ENCODE data around the gene URAD. TPM values are rescaled to one million over a fixed set of nuclear protein-coding genes. Genes with fewer than 3 reads are reported as not detected.
"Not testable (repeated sequence)": the region's sequence is repeated elsewhere in the genome, so short reads cannot be mapped to it uniquely, and the experiment has no call there.

The URAD gene
- total RNA-seq, result not detected in 2 replicates
- not detected for polyA plus RNA-seq (2012)

- no peak for DNase-seq (ENCODE audit: low read depth)
These were observed at the start of gene URAD for GRCh38 chr13:27988520-27988919. Gene URAD (minus strand): TSS chr13:27988693. CDS start chr13:27988637, 56 bp downstream.

GRCh38 chr13:28037399-28037798 is 48.9 kb upstream of the URAD start:
- DNase-seq (ENCODE audit: low read depth), result no peak

- no peak for DNase-seq (ENCODE audit: low read depth)
These were observed 46.8 kb upstream of the URAD start for GRCh38 chr13:28035146-28035782.

GRCh38 chr13:28033894-28034655 is 45.6 kb upstream of the URAD start:
- DNase-seq (ENCODE audit: low read depth), result no peak

- not testable (repeated sequence) for DNase-seq (ENCODE audit: low read depth)
These were observed 43.9 kb upstream of the URAD start for GRCh38 chr13:28032438-28032837.

- no peak for DNase-seq (ENCODE audit: low read depth)
These were observed 43.4 kb upstream of the URAD start for GRCh38 chr13:28031896-28032288.

- no peak for DNase-seq (ENCODE audit: low read depth)
These were observed 42.9 kb upstream of the URAD start for GRCh38 chr13:28031220-28031895.

- DNase-seq (ENCODE audit: low read depth), result no peak
These were observed 39.3 kb upstream of the URAD start for GRCh38 chr13:28027607-28028364.

GRCh38 chr13:28027071-28027470 is 38.6 kb upstream of the URAD start:
- no peak for DNase-seq (ENCODE audit: low read depth)

- DNase-seq (ENCODE audit: low read depth), result no peak
These were observed 38.0 kb upstream of the URAD start for GRCh38 chr13:28026508-28026907.

GRCh38 chr13:28022848-28023518 is 34.5 kb upstream of the URAD start:
- peak; percentile 13 for DNase-seq (ENCODE audit: low read depth)

GRCh38 chr13:28014301-28014700 is 25.8 kb upstream of the URAD start:
- no peak for DNase-seq (ENCODE audit: low read depth)

- DNase-seq (ENCODE audit: low read depth), result no peak
These were observed 25.0 kb upstream of the URAD start for GRCh38 chr13:28013482-28013881.

- DNase-seq (ENCODE audit: low read depth), result no peak
These were observed 24.4 kb upstream of the URAD start for GRCh38 chr13:28012896-28013295.

- DNase-seq (ENCODE audit: low read depth), result no peak
These were observed 23.9 kb upstream of the URAD start for GRCh38 chr13:28012383-28012782.

GRCh38 chr13:28010046-28010445 is 21.6 kb upstream of the URAD start:
- DNase-seq (ENCODE audit: low read depth), result no peak

- DNase-seq (ENCODE audit: low read depth), result not testable (repeated sequence)
These were observed 16.5 kb upstream of the URAD start for GRCh38 chr13:28005016-28005415.

- no peak for DNase-seq (ENCODE audit: low read depth)
These were observed 14.6 kb upstream of the URAD start for GRCh38 chr13:28002886-28003698.

GRCh38 chr13:28001837-28002473 is 13.5 kb upstream of the URAD start:
- DNase-seq (ENCODE audit: low read depth), result no peak

GRCh38 chr13:28001049-28001448 is 12.6 kb upstream of the URAD start:
- DNase-seq (ENCODE audit: low read depth), result no peak

Data from myocyte (in vitro differentiated cells).